Esophagus (tissue), 2 donors: ENCODE measurements around the gene FAM81B. TPM values are rescaled to one million over a fixed set of nuclear protein-coding genes. Genes with fewer than 3 reads are reported as not detected.

Source experiments
- polyA plus RNA-seq, 2 donors: library from polyadenylated mRNA; stranded (reverse); fragments of 200-250 nt; gene quantifications; one replicate each; pipeline ENCODE4 v1.2.3, GENCODE V29; 2013
- donor health status: healthy with polysubstance abuse.
- donor health status: Bipolar disorder and iron deficiency.

Gene FAM81B
- polyA plus RNA-seq, 2 donors: not detected

Other genes starting within 250 kb of the FAM81B start
- under 1 TPM; 0.91 to 0.92 TPM for gene MCTP1, start 106.3 kb upstream of the FAM81B start, polyA plus RNA-seq
- gene SKIC3, start 163.6 kb downstream of the FAM81B start, polyA plus RNA-seq: 10 to 100 TPM; 11.7 to 13.0 TPM
- 1 to 10 TPM; 1.1 to 1.7 TPM for gene ARSK, start 163.7 kb downstream of the FAM81B start, polyA plus RNA-seq
- gene GPR150, start 228.7 kb downstream of the FAM81B start, polyA plus RNA-seq: under 1 TPM in 1 of 2 donors, not detected in 1; 0.05 TPM